Non-pigmented ciliary epithelial cell (primary cell): Measurements from ENCODE around the gene LGALS9B.
"Not testable (repeated sequence)": the region's sequence is repeated elsewhere in the genome, so short reads cannot be mapped to it uniquely, and the experiment has no call there.

ENCODE experiments used
- DNase-seq: peaks from one replicate; pipeline ENCODE4 v3.0.0-alpha.2; 2010; ENCODE audit warnings: low read depth

Gene LGALS9B

DNA sequence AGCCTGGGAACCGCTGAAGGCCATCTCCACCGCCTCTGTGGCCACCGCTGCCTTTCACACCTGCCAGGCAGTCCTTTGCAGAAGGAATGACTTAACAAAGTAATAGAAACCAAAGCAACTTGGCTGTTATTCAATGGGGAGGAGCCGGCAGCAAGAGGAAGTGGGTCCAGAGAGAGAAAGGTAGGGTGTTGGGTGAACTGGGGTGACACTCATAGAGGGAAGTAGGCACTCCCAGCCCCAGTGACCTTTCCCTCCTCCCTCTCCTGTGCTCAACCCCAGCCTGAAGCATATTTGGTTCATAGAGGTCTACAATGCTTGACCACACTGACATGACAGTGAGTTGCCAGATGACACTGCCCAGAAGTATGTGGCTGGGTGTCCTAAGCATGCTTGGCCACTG lies at the start of gene LGALS9B:
LGALS9B (minus strand) TSS at position 93 of the 400 bp plus-strand sequence; CDS start at position 24, 69 bp downstream.
- DNase-seq: not testable (repeated sequence)

DNA sequence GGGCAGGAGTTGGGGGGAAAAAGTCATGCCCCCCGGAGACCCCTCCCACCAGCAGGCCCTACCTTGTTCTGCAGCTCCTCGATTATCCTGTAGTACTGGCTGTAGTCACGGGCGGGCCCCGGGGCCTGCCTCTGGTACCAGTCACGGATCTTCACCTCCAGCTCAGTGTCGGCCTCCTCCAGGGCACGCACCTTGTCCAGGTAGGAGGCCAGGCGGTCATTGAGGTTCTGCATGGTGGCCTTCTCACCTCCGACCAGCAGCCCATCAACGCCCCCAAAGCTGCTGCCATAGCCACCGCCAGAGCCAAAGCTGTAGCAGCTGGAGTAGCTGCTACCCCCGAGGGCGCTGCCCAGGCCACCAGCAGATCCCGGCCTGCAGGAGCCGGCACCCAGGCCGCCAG lies 49.6 kb upstream of the LGALS9B start:
- DNase-seq: not testable (repeated sequence)

DNA sequence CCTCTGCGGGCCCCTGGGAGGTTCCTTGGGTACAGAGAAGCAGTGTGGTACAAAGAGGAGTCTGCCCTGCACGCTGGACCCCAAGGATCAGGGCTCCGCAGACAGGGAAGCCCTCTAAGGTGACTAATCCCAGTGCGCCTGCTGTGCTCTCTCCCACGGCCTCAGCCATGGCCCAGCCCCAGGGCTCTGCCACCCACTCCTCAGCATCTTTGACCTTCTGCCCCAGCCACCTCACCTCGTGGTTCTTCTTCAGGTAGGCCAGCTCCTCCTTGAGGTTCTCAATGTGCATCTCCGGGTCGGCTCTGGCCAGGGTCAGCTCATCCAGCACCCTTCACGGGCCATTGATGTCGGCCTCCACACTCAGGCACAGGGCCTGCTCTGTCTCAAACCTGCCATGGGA lies 47.8 kb upstream of the LGALS9B start:
- not testable (repeated sequence) for DNase-seq

DNA sequence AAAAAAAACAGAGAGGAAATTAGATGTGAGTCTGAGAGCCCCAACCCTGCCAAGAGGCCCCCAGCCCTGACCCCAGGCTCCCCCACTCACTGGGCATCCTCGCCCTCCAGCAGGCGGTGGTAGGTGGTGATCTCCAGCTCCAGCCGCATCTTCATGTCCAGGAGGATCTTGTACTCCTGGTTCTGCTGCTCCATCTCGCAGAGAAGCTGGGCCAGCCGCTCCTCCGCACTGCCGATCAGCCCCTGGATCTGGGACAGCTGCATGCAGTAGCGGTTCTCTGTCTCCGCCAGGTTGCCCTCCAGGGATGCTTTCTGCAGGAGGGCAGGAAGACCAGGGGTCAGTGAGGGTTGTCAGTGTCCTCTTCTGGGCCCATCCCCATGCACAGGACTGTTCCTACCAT lies 46.2 kb upstream of the LGALS9B start:
- DNase-seq: not testable (repeated sequence)

DNA sequence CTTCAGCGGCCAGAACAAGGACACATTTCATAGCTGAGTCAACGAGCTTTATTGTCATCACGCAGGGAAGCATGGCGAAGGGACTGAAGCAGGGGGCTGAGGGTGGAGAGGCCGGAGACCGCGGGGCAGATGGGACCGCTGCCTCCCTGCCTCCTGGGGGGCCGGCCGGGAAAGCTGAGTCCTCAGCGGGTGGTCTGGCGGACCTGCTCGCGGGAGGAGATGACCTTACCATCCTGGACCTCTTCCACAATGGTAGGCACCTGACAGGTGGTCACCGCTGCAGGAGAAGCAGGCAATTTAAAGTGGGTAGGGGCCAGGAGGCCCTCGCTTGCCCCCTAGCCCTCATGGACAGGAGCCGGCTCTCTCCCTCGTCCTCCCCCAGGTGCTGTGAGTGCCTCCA lies 45.0 kb upstream of the LGALS9B start:
- DNase-seq: not testable (repeated sequence)

DNA sequence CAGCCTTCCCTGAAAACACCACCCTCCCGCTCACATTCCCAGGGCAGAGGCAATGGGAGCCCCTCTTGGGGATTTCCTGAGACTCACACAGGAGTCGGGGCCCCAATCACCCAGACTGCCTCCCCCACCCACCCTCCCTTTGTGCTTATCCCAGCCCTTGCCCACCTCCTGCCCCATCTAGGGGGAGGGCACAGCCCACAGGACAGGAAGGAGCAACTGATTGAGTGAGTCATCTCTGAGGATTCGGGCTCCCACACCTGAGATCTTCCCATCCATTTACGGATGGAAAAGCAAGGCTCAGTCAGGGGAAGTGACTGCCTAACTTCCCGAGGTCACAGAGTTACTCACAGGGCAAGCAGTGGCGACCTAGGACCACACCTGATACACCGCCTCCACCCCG lies 44.4 kb upstream of the LGALS9B start:
- DNase-seq: not testable (repeated sequence)

DNA sequence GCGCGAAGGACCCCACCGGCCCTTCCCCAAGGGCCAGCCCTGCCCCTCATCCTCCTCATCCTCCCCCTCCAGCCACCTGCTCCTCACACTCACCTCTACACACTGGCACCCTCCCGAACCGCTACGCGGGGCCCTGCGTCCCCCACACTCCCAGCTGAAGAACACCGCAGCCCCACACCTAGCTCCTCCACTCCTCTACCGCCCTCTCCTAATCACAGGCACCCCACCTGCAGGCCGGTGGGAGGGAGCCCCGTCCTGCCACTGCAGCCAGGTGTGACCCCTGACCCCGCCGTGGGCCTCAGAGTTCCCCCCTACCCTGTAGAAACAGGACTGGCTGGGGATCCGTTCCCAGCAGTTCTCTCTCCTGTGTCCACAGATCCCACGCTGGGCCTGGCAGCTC lies 38.0 kb upstream of the LGALS9B start:
- not testable (repeated sequence) for DNase-seq

DNA sequence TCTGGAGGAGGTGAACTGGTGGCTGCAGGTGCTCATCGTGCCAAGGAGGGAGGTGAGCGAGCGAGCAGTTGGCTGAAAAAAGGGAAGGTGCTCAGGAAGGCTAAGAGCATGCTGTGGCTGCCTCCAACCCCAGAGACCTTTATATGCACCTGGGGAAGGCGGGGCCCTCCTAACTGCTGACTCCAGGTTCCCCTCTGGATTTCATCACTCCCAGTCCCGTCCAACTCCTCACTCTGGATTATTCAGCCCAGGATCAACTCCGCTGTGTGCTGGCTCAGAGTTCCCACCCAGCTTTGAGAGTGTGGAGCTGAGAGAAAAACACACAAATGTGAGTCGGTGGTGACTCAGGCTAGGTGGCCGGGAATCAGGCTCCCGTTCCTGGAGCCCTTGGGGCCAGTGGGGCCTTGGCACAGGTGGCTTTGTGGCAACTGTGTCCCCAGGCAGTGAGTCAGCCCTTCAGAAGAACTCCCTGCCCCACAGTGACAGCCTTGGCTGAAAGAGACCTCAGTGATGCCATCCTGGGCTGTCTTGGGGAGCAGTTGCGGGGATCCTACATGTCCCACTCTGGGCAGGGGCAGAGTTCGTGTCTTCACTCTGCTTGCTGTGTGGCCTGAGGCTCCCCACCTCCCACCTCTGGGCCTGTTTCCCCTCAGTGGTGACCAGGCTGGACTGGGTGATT lies 37.2 kb upstream of the LGALS9B start:
- not testable (repeated sequence) for DNase-seq

DNA sequence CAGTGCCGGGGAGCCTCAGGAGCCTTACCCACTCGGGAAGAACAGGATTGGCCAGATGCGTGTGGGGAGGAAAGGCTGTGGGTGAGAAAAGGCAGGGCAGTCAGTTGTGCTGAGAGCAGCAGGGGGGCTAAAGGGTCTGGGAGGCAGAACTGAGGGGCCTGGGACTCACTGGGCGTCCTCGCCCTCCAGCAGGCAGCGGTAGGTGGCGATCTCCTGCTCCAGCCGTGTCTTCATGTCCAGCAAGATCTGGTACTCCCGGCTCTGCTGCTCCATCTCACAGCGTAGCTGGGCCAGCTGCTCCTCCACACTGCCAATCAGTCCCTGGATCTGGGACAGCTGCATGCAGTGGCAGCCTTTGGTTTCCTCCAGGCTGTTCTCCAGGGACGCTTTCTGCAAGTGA lies 34.6 kb upstream of the LGALS9B start:
- not testable (repeated sequence) for DNase-seq

DNA sequence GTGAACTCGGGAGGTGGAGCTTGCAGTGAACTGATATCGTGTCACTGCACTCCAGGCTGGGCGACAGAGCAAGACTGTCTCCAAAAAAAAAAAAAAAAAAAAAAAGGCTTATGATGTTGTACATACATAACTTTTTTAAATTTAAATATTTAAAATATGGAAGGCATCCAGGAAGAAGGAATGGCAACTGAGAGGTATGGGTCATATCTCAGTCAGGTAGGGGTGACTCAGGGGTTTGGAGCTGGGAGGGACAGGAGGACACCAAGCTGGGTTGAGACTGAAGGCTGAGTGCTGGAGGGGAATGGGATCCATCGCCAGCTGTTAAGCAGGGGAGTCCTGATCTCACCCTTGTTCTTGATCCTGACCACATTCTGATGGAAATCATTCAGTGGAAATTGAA lies 33.0 kb upstream of the LGALS9B start:
- DNase-seq: not testable (repeated sequence)

DNA sequence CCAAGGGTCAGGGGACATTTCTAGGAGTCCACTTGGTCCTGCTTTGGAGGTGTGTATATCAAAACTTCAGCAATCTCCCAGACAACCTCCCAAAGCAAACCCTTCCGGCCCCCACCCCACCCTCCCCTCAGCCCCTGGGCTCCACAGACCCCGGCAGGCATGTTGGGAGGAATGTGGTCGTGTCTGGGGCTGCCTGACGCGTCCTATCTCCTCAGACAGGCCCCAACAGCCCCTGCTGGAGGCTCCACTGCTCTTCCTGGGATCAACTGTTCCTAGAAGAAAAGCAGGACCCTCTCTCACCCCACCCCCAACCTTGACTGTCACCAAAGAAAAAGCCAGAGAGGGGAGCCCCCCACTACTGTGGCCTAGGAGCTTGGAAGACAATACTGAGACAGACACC lies 28.1 kb upstream of the LGALS9B start:
- DNase-seq: not testable (repeated sequence)

DNA sequence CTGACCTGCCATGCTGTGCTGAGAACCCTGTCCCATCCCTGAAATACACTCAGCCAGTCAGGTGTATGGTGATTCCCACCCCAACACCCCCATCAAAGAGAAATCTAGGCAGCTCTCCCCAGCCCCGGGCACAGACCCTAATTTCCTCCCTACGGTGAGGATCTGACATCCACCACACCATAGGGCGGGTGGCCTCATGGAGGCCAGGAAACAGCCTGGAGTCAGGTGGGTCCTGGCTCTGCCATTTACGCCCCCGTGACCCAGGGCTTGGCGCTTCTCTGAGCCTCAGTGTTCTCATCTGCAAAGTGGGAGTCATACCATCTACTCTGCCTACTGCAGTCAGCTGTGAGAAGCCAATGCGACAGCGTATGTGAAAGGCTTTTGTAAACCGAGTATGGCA lies 27.4 kb upstream of the LGALS9B start:
- DNase-seq: not testable (repeated sequence)

DNA sequence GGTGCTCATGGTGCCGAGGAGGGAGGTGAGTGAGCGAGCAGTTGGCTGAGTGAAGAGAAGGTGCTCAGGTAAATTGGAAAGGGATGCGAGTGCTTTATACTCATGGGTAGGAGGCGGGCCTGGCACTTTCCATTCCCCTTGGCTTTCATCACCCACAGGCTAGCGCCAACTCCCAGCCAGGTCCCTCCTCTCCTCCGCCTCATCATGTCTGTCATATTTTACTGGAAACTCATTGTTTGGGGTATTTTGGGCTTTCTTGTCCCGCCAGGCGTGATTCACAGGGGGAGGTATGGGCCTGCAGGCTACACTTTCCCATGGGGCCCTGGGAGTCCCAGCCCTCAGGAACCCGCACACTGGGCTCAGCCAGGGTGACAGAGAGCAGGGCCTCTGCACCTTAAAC lies 26.8 kb upstream of the LGALS9B start:
- not testable (repeated sequence) for DNase-seq

DNA sequence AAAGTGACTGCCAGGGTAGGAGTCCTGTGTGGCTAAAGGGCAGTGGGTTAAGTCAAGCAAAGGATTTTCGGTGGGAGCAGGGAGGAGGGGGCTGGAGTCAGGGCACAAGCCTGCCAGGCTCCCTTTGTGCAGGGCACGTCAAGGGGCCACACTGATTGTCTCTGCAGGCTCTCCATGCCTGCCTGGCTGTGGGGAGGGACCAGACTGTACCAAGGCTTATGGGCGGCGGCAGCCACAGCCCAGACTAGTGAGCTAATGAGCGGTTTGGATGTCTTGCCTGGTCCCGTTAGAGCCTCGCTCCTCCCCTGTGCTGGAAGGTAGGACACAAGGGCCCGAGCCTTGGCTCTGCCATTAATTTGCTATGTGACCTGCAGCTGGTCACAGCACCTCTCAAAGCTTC lies 25.6 kb upstream of the LGALS9B start:
- DNase-seq: not testable (repeated sequence)

DNA sequence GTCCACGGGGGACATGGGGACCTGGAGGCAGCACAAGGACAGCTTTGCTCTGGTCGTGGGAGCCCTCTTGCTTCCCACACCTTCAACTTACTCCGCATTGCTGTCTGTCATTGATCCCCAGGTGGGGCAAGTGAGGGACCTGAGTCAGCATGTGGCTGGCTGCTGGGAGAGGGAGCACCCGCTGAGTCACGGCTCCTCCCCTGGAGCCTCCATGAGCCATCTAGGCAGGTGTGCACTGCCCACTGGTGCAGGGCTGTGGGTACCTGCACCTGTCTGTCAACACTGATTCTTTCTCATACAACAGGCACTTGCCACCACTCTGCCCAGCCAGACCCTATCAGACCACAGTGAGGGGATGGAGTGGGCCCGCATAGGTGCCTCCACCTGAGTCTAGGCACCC lies 24.8 kb upstream of the LGALS9B start:
- DNase-seq: not testable (repeated sequence)

DNA sequence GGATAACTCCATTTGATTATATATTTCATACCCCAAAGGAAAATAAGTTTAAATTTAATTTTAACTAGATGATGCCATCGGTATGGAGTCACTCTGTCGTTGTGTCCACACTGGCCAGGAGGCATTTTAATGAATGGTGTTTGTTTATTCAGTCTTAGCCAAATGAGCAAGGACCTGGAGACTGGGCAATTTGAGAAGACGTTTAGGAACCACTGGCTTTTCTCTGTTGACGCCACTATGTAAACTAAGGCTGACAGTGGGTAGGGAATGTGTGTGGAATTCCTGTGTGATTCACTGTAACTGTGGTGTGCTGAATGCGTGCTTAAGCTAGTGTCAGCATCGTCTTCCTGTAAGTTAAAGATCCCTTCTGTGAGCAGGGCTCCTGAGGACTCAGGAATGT lies 17.6 kb upstream of the LGALS9B start:
- DNase-seq: peak; percentile 22

DNA sequence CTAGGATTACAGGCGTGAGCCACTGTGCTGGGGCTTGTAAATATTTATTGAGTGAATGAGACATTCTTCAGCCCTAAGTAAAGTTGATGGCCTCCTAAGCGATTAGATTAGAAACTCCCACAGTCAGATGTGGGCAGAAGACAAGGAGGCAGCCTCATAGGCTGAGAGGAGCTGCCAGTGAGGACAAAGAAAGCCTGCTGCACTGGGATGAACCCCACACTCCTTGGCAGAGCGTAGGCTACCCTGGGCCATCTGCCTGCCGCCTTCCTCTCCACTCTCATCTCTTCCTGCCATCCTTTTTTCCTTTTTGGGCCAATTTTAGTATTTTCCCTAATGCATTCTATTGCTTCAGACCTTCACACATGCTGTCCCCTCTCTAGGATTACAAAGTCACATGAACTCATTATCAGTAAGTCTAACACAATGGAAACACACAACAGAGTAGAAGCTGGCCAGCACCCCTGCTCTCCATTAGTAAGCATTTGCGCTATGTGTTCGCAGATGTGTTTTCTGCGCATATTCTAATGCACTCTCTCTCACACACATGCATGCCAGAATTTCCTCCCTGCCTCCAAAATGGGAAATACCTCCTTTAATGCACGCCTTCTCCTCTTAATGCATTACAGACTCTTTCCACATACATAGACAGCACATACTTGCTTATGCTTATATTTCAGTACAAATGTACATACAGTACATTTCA lies 12.7 kb upstream of the LGALS9B start:
- not testable (repeated sequence) for DNase-seq

DNA sequence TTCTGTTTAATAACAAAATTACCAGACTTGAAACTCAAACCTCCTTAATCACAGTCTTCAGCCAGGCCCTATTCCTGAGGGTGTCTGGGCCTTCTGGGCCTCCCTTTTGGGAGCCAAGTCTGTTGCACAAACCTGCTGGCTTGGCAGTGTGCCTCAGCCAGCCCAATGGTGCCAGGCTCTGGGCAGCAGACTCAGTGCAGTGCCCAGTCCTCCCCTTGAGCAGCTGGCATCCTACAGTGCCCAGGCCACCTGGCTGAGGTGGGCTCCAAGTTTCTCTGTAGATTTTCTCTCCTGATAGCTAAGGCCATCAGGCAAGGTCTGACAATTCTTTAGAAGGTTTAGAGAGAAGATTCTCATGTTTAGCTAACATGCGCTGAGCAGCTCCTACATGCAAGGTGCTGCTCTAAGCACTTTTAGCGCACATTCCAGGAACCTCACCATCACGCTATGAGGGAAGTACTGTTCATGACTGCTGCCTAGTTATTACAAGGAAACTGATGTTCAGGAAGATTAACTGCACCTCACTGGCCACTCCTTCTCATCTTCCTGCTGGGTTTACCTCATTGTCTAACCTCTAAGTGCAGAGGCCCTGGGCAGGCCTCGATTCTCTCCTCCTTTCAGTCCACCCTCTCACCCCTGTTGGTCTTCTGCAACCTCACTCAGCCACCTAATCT lies 10.2 kb upstream of the LGALS9B start:
- not testable (repeated sequence) for DNase-seq

DNA sequence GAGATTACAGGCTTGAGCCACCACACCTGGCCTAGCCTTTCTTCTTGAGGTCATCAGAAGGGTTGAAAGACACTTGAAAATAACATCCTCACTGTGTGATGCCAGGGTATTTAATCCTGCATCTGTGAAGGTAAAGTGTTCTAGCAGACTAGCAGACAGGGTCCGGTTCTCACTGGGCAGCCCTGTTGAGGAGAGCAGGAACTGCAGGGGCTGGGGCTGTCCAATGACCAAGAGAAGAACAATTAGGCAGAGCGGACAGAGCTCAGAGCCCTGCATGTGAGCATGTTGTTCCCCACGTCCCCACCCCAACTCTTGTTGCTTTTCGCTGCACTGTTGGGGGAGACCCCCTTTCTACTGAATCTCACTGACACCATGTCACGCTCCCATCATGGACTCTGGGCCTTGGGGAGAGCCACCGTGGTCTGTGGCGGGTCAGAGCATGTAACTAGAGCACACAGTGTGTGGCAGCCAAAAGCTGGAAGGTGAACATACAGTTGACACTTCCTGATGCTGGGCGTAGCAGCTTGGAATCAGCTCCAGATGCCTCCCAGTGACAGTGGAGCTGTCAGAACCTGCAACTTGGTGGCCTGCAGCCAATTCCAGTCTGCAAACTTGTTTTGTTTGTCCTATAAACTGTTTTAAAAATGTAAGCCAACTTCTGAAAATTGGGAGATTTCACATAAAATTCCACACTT lies 7.9 kb upstream of the LGALS9B start:
- not testable (repeated sequence) for DNase-seq

DNA sequence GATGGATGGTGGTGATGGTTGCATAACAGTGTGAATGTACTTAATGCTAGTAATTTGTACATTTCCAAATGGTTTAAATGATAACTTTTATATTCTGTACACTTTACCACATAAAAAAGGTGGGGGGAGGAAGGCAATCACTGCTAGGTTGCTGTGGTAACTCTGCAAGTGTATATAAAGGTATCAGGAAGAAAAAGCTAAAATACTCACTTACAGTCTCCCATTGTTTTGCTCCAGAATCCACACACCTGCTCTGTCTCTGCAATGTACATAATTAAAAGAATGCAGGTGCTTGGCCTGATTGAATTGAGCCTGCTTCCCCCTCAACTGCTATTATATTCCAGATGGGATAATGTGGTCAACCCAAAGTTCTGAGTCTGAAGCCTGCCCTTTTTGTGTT lies 6.7 kb upstream of the LGALS9B start:
- not testable (repeated sequence) for DNase-seq

DNA sequence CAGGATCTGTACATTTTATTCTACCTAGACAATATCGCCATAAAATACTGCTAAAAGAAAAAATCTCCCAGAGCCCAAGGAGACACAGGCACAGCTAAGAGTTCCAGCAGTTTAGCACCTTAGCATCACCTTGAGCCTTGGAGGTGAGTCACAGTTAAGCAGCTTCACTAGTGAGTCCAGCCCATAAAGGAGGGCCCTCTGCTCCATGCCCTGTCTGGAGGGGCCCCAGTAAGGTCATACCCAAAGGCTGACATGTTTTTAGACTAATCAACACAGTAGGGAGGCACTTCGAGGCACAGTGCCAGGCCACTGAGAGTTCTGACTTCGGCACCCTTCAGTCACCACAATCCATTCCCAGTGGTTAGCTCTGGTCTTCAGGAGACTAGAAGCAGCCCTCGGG lies 2.6 kb upstream of the LGALS9B start:
- DNase-seq: not testable (repeated sequence)

DNA sequence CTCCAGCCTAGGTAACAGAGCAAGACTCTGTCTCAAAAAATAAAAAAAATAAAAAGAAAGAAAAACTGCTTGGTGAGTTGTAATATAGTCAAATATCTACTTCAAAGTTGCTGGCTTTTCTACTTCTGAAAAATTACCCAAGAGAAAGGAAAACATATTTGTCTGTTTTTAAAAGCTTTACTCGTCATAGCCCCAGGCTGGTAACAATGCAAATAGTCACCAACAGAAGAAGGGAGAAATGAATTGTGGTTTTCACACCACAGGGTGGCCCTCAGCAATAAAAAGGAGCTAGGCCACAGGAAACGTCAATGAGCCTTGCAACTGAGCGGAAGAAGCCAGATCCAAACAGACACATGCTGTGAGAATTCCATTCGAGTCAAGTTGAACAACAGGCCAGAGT lies 1.8 kb upstream of the LGALS9B start:
- DNase-seq: not testable (repeated sequence)
